Psoas muscle (tissue), 8 donors: ENCODE data around the gene LMBR1. TPM values are rescaled to one million over a fixed set of nuclear protein-coding genes. Genes with fewer than 3 reads are reported as not detected.
"Not testable (repeated sequence)": the region's sequence is repeated elsewhere in the genome, so short reads cannot be mapped to it uniquely, and the experiment has no call there.

Experiments
- ATAC-seq, 4 donors: fragments of 200-7000 bp; cut with Tn5 transposase; one replicate each; pipeline ENCODE4 v1.9.1; 2020; ENCODE audit warnings: moderate library complexity in 3 of 4, mild to moderate bottlenecking in 2 of 4
- DNase-seq, 2 donors: peaks; one replicate each; pipeline ENCODE4 v3.0.0-alpha.2; 2020
- H3K27ac ChIP-seq: fragments of 200-600 bp; one replicate; pipeline ENCODE4 v1.8.0; 2022
- H3K27me3 ChIP-seq, 3 donors: fragments of 200-600 bp in 1 of 3; one replicate each; pipeline versions ENCODE4 v1.6.1 to v1.8.0; 2013 to 2022; ENCODE audit warnings: low read length in 2 of 3, mild to moderate bottlenecking in 2 of 3, moderate library complexity in 1 of 3; ENCODE audit not compliant: insufficient read depth in 3 of 3
- H3K36me3 ChIP-seq, 2 donors: fragments of 200-600 bp in 1 of 2; one replicate each; pipeline versions ENCODE4 v1.6.1 to v1.8.0; 2013 to 2022; ENCODE audit warnings: low read depth in 1 of 2, mild to moderate bottlenecking in 1 of 2, moderate library complexity in 1 of 2; ENCODE audit not compliant: insufficient read depth in 1 of 2
- H3K4me1 ChIP-seq: fragments of 200-600 bp; one replicate; pipeline ENCODE4 v1.8.0; 2022
- H3K4me3 ChIP-seq: fragments of 200-600 bp; one replicate; pipeline ENCODE4 v1.8.0; 2022; ENCODE audit warnings: mild to moderate bottlenecking
- H3K9me3 ChIP-seq: fragments of 200-600 bp; one replicate; pipeline ENCODE4 v1.8.0; 2022
- WGBS, 3 donors: extraction: QIAGEN DNeasy Blood & Tissue Kit; methylation state at CpG; one replicate each; pipeline versions ENCODE4 v1.1.6 to v1.1.7; 2013; 5-methylcytosine and 5-hydroxymethylcytosine counted together
- intact Hi-C, 2 donors: fragments of 100-400 bp; cut with DNase I; formaldehyde crosslinking; loops; one replicate each; pipeline versions ENCODE4 v1.11.0 to v1.14.2; 2022
- polyA plus RNA-seq, 3 donors: library from polyadenylated mRNA; stranded (reverse); fragments of 200-250 nt; gene quantifications; one replicate each; pipeline ENCODE4 v1.2.3, GENCODE V29; 2013
- total RNA-seq, 4 donors: library from RNA; stranded (reverse); fragmentation: NEBNext Ultra II Directional in 2 of 4; extraction: Animal tissue kit (Norgen Biotek cat#: 25700) in 2 of 4; gene quantifications; one replicate each; pipeline versions ENCODE4 v1.2.1 to v1.2.4, GENCODE V29; 2021 to 2023
- TF ChIP-seq, protein P1 (sequence below): fragments of 200-600 bp; IDR thresholded peaks from one replicate; pipeline ENCODE4 v1.8.0; 2022; ENCODE audit warnings: antibody characterized with exemption
- donor health status: healthy with polysubstance abuse.
- donor health status: DM: no; HTN: no; CAD: no; lungs with moderate emphysema.
- donor health status: Bipolar disorder and iron deficiency.
- donor health status: healthy.
- donor health status: DM: yes; HTN: yes; CAD: no.
- donor health status: DM: no; HTN: no; CAD: no.
- donor health status: DM: no; HTN: no; CAD: no.
- donor health status: DM: yes; HTN: yes; CAD: no.

LMBR1 gene
- total and polyA plus RNA-seq, 7 donors, result 6.4 to 33.3 (median 21.7) TPM

DNA sequence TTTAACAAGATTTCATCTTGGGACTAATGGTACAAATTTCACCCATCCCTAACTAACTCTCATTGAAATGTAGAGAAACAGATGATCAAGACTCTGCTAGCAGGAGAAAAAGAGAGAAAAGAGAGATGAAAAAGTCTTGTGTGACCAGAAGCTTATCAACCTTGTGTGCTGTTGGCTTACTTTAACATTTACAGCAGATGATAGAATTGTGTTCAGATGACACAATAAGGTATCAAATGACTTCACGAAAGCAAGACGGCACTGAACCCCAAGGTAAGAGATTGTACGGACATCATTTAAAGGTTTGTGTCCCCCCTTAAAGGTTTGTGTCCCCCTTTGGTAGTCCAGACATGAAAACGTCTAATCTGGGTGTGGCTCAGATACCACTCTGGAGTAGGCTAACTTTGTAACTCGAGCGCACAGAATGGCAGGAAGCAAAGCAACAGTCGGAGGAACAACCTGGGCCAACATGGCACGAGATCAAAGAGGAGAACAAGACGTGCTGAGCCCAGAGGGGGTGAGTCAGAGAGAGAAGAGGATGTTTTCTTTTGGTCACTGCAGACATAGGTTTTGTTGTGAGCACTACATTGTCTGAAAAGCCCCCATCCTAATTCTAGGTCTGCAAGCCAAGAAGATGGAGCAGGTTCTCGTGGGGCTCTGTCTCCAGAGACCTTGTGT lies 10.4 kb upstream of the LMBR1 start:
- peak overlapping the region; percentile 46 for H3K27ac ChIP-seq
- 30 to 36% (median 33%) methylated on average over 10 of the region's 10 CpGs for WGBS, 3 donors
- intact Hi-C loops, result no loop called here
- no peaks in the 10 kb centered on the region for H3K36me3 ChIP-seq
- TF ChIP-seq, protein P1, sequence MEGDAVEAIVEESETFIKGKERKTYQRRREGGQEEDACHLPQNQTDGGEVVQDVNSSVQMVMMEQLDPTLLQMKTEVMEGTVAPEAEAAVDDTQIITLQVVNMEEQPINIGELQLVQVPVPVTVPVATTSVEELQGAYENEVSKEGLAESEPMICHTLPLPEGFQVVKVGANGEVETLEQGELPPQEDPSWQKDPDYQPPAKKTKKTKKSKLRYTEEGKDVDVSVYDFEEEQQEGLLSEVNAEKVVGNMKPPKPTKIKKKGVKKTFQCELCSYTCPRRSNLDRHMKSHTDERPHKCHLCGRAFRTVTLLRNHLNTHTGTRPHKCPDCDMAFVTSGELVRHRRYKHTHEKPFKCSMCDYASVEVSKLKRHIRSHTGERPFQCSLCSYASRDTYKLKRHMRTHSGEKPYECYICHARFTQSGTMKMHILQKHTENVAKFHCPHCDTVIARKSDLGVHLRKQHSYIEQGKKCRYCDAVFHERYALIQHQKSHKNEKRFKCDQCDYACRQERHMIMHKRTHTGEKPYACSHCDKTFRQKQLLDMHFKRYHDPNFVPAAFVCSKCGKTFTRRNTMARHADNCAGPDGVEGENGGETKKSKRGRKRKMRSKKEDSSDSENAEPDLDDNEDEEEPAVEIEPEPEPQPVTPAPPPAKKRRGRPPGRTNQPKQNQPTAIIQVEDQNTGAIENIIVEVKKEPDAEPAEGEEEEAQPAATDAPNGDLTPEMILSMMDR, result no peak
- DNase-seq (peak; percentile 47 to 65), ATAC-seq (peak; percentile 72 to 91 (median 90))
- no peak overlapping the region for H3K4me3 ChIP-seq
- H3K27me3 ChIP-seq, result peaks cover 0 to 10% (median 0%) of the 10 kb centered on the region in 3 donors
- H3K4me1 ChIP-seq, result no peaks in the 10 kb centered on the region
- H3K9me3 ChIP-seq, result no peaks in the 10 kb centered on the region

DNA sequence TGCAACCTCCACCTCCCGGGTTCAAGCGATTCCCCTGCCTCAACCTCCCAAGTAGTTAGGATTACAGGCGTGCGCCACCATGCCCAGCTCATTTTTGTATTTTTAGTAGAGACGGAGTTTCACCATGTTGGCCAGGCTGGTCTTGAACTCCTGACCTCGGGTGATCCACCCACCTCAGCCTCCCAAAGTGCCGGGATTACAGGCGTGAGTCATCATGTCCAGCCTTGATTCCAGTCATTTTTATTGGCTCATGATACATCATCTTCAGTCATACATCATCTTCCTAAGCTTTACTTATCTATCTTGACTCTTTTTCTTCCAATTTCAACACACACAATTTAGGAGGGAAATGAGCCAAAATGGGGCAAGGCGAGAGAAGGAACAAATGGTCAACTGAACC lies 7.1 kb upstream of the LMBR1 start:
- H3K27ac ChIP-seq, H3K4me3 ChIP-seq, DNase-seq, ATAC-seq, H3K36me3 ChIP-seq, H3K4me1 ChIP-seq, H3K27me3 ChIP-seq, H3K9me3 ChIP-seq, intact Hi-C loops: not testable (repeated sequence)
- WGBS, 3 donors, result 63 to 86% (median 84%) methylated on average over 9 of the region's 9 CpGs

DNA sequence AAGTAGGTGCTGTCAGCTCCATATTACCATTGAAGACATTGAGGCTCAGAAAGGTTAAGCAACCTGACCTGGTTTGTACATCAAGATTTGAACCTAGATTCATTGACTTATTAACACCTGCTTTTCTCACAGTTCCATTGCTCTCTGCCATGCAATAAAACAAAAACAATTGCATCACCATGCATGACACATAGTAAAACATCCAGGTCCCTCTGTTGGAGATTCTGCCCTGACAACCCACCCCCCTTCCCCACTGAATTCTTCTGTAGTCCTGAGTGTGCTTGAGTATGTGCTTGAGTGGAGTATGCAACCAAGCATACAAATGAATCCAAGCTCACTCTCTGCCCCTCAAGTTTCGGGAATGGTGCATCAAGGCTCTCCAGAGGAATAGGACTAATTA lies 6.0 kb upstream of the LMBR1 start:
- no peak overlapping the region for H3K4me3 ChIP-seq
- ATAC-seq, result no peak
- H3K27ac ChIP-seq, result no peak overlapping the region
- no peaks in the 10 kb centered on the region for H3K36me3 ChIP-seq
- peaks cover 13% of the 10 kb centered on the region for H3K4me1 ChIP-seq
- no peak for DNase-seq
- peaks cover 0 to 5% (median 0%) of the 10 kb centered on the region in 3 donors for H3K27me3 ChIP-seq
- no peaks in the 10 kb centered on the region for H3K9me3 ChIP-seq
- intact Hi-C loops, result loop anchor here in 1 of 2 donors (10.0 kb wide), 1 partner anchor 246 kb away; no protein-coding TSS in a partner anchor
- TF ChIP-seq, protein P1, result no peak
- WGBS, 3 donors, result 82 to 93% (median 83%) methylated on average over 1 of the region's 1 CpG

DNA sequence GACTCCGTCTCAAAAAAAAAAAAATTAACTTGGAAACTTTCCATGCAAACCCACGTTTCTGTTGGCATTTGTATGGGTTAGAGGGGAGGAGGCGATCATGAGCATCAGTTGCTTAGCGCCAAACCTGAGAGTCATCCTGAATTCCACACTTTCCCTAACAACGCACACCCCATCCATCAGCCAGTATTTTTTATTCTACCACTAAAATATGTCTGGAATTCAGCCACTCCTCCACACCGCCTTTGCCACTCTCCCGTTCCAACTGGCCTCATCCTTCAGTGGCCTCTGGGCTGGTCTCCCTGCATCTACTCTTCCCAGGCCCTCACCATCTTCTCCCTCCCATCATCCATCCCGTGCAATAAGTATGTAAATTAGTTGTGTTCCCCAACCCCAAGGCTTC lies 4.7 kb upstream of the LMBR1 start:
- intact Hi-C loops, result loop anchor here in 1 of 2 donors (10.0 kb wide), 1 partner anchor 247 kb away; no protein-coding TSS in a partner anchor
- no peak for DNase-seq
- H3K27ac ChIP-seq, result no peak overlapping the region
- no peak for ATAC-seq
- WGBS, 3 donors, result 42 to 55% (median 46%) methylated on average over 8 of the region's 8 CpGs
- H3K4me1 ChIP-seq, result peaks cover 13% of the 10 kb centered on the region
- TF ChIP-seq, protein P1, result no peak
- no peak overlapping the region for H3K4me3 ChIP-seq
- H3K9me3 ChIP-seq, result no peaks in the 10 kb centered on the region
- H3K27me3 ChIP-seq, result peaks cover 0 to 5% (median 0%) of the 10 kb centered on the region in 3 donors
- no peaks in the 10 kb centered on the region for H3K36me3 ChIP-seq

DNA sequence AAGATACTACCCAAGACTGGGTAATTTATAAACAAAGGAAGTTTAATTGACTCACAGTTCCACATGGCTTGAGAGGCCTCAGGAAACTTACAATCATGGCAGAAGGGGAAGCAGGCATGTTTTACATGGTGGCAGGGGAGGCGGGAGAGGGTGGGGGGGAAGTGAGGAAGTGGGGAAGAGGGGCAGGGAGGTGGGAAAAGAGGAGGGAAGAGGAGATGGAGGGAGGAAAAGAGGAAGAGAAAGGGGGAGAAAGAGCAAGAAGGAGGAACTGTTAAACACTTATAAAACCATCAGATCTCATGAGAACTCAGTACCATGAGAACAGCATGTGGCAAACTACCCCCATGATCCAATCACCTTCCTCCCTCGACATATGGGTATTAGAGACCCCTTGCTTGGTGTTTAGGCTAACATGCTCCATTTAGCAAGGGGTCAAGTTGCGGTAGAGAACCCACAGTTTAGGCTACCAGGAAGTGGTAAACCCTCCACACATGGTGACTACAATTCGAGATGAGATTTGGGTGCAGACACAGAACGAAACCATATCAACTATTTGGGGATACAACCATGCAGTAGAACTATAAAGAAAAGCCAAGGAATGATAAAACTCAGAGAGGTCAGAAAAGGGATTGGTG lies 3.5 kb upstream of the LMBR1 start:
- Histone ChIP-seq H3K36me3 (no peaks in the 10 kb centered on the region), H3K4me3 (no peak overlapping the region), H3K9me3 (no peaks in the 10 kb centered on the region), H3K27me3 (peaks cover 0 to 1% (median 0%) of the 10 kb centered on the region in 3 donors), H3K4me1 (peaks cover 17% of the 10 kb centered on the region), H3K27ac (no peak overlapping the region)
- intact Hi-C loops, result loop anchor here in 1 of 2 donors (10.0 kb wide), 1 partner anchor 248 kb away; no protein-coding TSS in a partner anchor
- no peak for ATAC-seq
- DNase-seq, result no peak
- TF ChIP-seq, protein P1, result no peak
- 78 to 85% (median 83%) methylated on average over 5 of the region's 5 CpGs for WGBS, 3 donors
